ENCODE results near the gene NUP214.

Gene NUP214

GRCh38 chr9:131107760-131108159, 17.6 kb upstream of the NUP214 start:
- H3K23ac ChIP-seq (ENCODE audit: low read length), result no peak overlapping the region
- no peak overlapping the region for H3K4me2 ChIP-seq (ENCODE audit: low read length)
- no peak overlapping the region for H2AFZ ChIP-seq (ENCODE audit: insufficient read depth, low read length, poor library complexity)
- no peak overlapping the region for H4K12ac ChIP-seq (ENCODE audit: low read depth, low read length)
- H4K91ac ChIP-seq (ENCODE audit: low read depth, low read length), result no peak overlapping the region
- H3K9me3 ChIP-seq (ENCODE audit: insufficient read depth, low read depth, low read length), result no peaks in the 10 kb centered on the region
- no peak overlapping the region for H3K14ac ChIP-seq (ENCODE audit: low read length)
- no peak overlapping the region for H2BK5ac ChIP-seq (ENCODE audit: low read depth, low read length, poor library complexity)
- no peak overlapping the region for H3K4me3 ChIP-seq (ENCODE audit: low read depth, low read length)
- no peak overlapping the region for H2BK12ac ChIP-seq (ENCODE audit: low read length)
- H2BK120ac ChIP-seq (ENCODE audit: insufficient read depth, low read length, poor library complexity), result no peak overlapping the region
- H3K18ac ChIP-seq (ENCODE audit: low read length), result no peak overlapping the region
- H3K79me2 ChIP-seq (ENCODE audit: control insufficient read depth, insufficient read depth, low read length, poor library complexity), result no peaks in the 10 kb centered on the region
- H3K4ac ChIP-seq (ENCODE audit: low read depth, low read length), result peak overlapping the region; percentile 17
- WGBS (ENCODE audit: extremely low coverage, insufficient coverage, insufficient read length), result no CpG with 5 or more reads among the region's 8 CpGs
- no peak for DNase-seq
- H4K8ac ChIP-seq (ENCODE audit: low read depth, low read length), result no peak overlapping the region
- H3K27ac ChIP-seq (ENCODE audit: low read depth, low read length), result no peak overlapping the region
- H3K36me3 ChIP-seq (ENCODE audit: control insufficient read depth in 1 of 2, insufficient read depth in 2 of 2, low read length in 2 of 2), result peaks cover 20 to 25% of the 10 kb centered on the region in 2 experiments
- no peak overlapping the region for H2AK5ac ChIP-seq (ENCODE audit: low read length)
- no peaks in the 10 kb centered on the region for H3K79me1 ChIP-seq (ENCODE audit: low read length)
- no peaks in the 10 kb centered on the region for H3K4me1 ChIP-seq (ENCODE audit: control insufficient read depth in 1 of 2, insufficient read depth in 2 of 2, low read length in 2 of 2)
- no peak overlapping the region for H3K9ac ChIP-seq (ENCODE audit: low read length)
- no peaks in the 10 kb centered on the region for H3K27me3 ChIP-seq (ENCODE audit: insufficient read depth, low read length)

GRCh38 chr9:131111186-131111853, 14.1 kb upstream of the NUP214 start:
- H3K36me3 ChIP-seq (ENCODE audit: control insufficient read depth in 1 of 2, insufficient read depth in 2 of 2, low read length in 2 of 2), result peaks cover 21 to 28% of the 10 kb centered on the region in 2 experiments
- no peaks in the 10 kb centered on the region for H3K9me3 ChIP-seq (ENCODE audit: insufficient read depth, low read depth, low read length)
- no peaks in the 10 kb centered on the region for H3K27me3 ChIP-seq (ENCODE audit: insufficient read depth, low read length)
- no peak overlapping the region for H2BK5ac ChIP-seq (ENCODE audit: low read depth, low read length, poor library complexity)
- H3K4me2 ChIP-seq (ENCODE audit: low read length), result no peak overlapping the region
- no peaks in the 10 kb centered on the region for H3K79me1 ChIP-seq (ENCODE audit: low read length)
- no peak overlapping the region for H3K18ac ChIP-seq (ENCODE audit: low read length)
- no peak overlapping the region for H4K91ac ChIP-seq (ENCODE audit: low read depth, low read length)
- no peak overlapping the region for H2BK12ac ChIP-seq (ENCODE audit: low read length)
- no peak overlapping the region for H4K12ac ChIP-seq (ENCODE audit: low read depth, low read length)
- no peak overlapping the region for H3K4ac ChIP-seq (ENCODE audit: low read depth, low read length)
- H2AK5ac ChIP-seq (ENCODE audit: low read length), result no peak overlapping the region
- no peak overlapping the region for H2BK120ac ChIP-seq (ENCODE audit: insufficient read depth, low read length, poor library complexity)
- WGBS (ENCODE audit: extremely low coverage, insufficient coverage, insufficient read length), result no CpG with 5 or more reads among the region's 10 CpGs
- H3K79me2 ChIP-seq (ENCODE audit: control insufficient read depth, insufficient read depth, low read length, poor library complexity), result no peaks in the 10 kb centered on the region
- H3K14ac ChIP-seq (ENCODE audit: low read length), result no peak overlapping the region
- no peak for DNase-seq
- H3K4me1 ChIP-seq (ENCODE audit: control insufficient read depth in 1 of 2, insufficient read depth in 2 of 2, low read length in 2 of 2), result no peaks in the 10 kb centered on the region
- no peak overlapping the region for H3K9ac ChIP-seq (ENCODE audit: low read length)
- H3K27ac ChIP-seq (ENCODE audit: low read depth, low read length), result no peak overlapping the region
- no peak overlapping the region for H2AFZ ChIP-seq (ENCODE audit: insufficient read depth, low read length, poor library complexity)
- H4K8ac ChIP-seq (ENCODE audit: low read depth, low read length), result no peak overlapping the region
- no peak overlapping the region for H3K4me3 ChIP-seq (ENCODE audit: low read depth, low read length)
- H3K23ac ChIP-seq (ENCODE audit: low read length), result no peak overlapping the region

- Histone ChIP-seq H3K4me1 (ENCODE audit: control insufficient read depth in 1 of 2, insufficient read depth in 2 of 2, low read length in 2 of 2) (no peaks in the 10 kb centered on the region), H3K36me3 (ENCODE audit: control insufficient read depth in 1 of 2, insufficient read depth in 2 of 2, low read length in 2 of 2) (peaks cover 22 to 25% of the 10 kb centered on the region in 2 experiments), H3K9me3 (ENCODE audit: insufficient read depth, low read depth, low read length) (no peaks in the 10 kb centered on the region), H3K9ac (ENCODE audit: low read length) (no peak overlapping the region), H4K12ac (ENCODE audit: low read depth, low read length) (no peak overlapping the region), H3K18ac (ENCODE audit: low read length) (no peak overlapping the region), H3K4me3 (ENCODE audit: low read depth, low read length) (no peak overlapping the region), H2AK5ac (ENCODE audit: low read length) (no peak overlapping the region), H3K4me2 (ENCODE audit: low read length) (no peak overlapping the region), H3K27me3 (ENCODE audit: insufficient read depth, low read length) (no peaks in the 10 kb centered on the region), H3K27ac (ENCODE audit: low read depth, low read length) (no peak overlapping the region), H2BK5ac (ENCODE audit: low read depth, low read length, poor library complexity) (no peak overlapping the region), H3K79me2 (ENCODE audit: control insufficient read depth, insufficient read depth, low read length, poor library complexity) (no peaks in the 10 kb centered on the region), H2BK120ac (ENCODE audit: insufficient read depth, low read length, poor library complexity) (no peak overlapping the region), H4K91ac (ENCODE audit: low read depth, low read length) (no peak overlapping the region), H4K8ac (ENCODE audit: low read depth, low read length) (no peak overlapping the region), H3K79me1 (ENCODE audit: low read length) (no peaks in the 10 kb centered on the region), H3K23ac (ENCODE audit: low read length) (no peak overlapping the region), H3K4ac (ENCODE audit: low read depth, low read length) (no peak overlapping the region), H3K14ac (ENCODE audit: low read length) (no peak overlapping the region), H2AFZ (ENCODE audit: insufficient read depth, low read length, poor library complexity) (no peak overlapping the region), H2BK12ac (ENCODE audit: low read length) (no peak overlapping the region)
- DNase-seq, result no peak
- WGBS (ENCODE audit: extremely low coverage, insufficient coverage, insufficient read length), result no CpG with 5 or more reads among the region's 25 CpGs
These were observed 13.5 kb upstream of the NUP214 start for GRCh38 chr9:131111854-131112311.

- Histone ChIP-seq H2BK5ac (ENCODE audit: low read depth, low read length, poor library complexity) (no peak overlapping the region), H3K23ac (ENCODE audit: low read length) (no peak overlapping the region), H3K9ac (ENCODE audit: low read length) (no peak overlapping the region), H3K14ac (ENCODE audit: low read length) (no peak overlapping the region), H3K4me3 (ENCODE audit: low read depth, low read length) (no peak overlapping the region), H2BK120ac (ENCODE audit: insufficient read depth, low read length, poor library complexity) (no peak overlapping the region), H3K27ac (ENCODE audit: low read depth, low read length) (no peak overlapping the region), H3K4me1 (ENCODE audit: control insufficient read depth in 1 of 2, insufficient read depth in 2 of 2, low read length in 2 of 2) (no peaks in the 10 kb centered on the region), H3K18ac (ENCODE audit: low read length) (no peak overlapping the region), H3K9me3 (ENCODE audit: insufficient read depth, low read depth, low read length) (peaks cover 1% of the 10 kb centered on the region), H3K36me3 (ENCODE audit: control insufficient read depth in 1 of 2, insufficient read depth in 2 of 2, low read length in 2 of 2) (peaks cover 25 to 26% of the 10 kb centered on the region in 2 experiments), H3K79me2 (ENCODE audit: control insufficient read depth, insufficient read depth, low read length, poor library complexity) (no peaks in the 10 kb centered on the region), H4K91ac (ENCODE audit: low read depth, low read length) (no peak overlapping the region), H4K8ac (ENCODE audit: low read depth, low read length) (no peak overlapping the region), H4K12ac (ENCODE audit: low read depth, low read length) (no peak overlapping the region), H3K4me2 (ENCODE audit: low read length) (no peak overlapping the region), H3K79me1 (ENCODE audit: low read length) (no peaks in the 10 kb centered on the region), H2AK5ac (ENCODE audit: low read length) (no peak overlapping the region), H2AFZ (ENCODE audit: insufficient read depth, low read length, poor library complexity) (no peak overlapping the region), H2BK12ac (ENCODE audit: low read length) (no peak overlapping the region), H3K4ac (ENCODE audit: low read depth, low read length) (no peak overlapping the region), H3K27me3 (ENCODE audit: insufficient read depth, low read length) (no peaks in the 10 kb centered on the region)
- no CpG with 5 or more reads among the region's 23 CpGs for WGBS (ENCODE audit: extremely low coverage, insufficient coverage, insufficient read length)
- no peak for DNase-seq
These were observed 12.8 kb upstream of the NUP214 start for GRCh38 chr9:131112374-131113154.
